Measurements from ENCODE around the gene MRPL48.
"Not testable (repeated sequence)": the region's sequence is repeated elsewhere in the genome, so short reads cannot be mapped to it uniquely, and the experiment has no call there.

MRPL48 gene

GRCh38 chr11:73787643-73788558, at the start of gene MRPL48:
TSS of gene MRPL48 (plus strand) at chr11:73787874. CDS start at chr11:73787972, 98 bp downstream.
- DNase-seq (ENCODE audit: low read depth in 1 of 2, low spot score in 1 of 2) = peak; percentile 73 to 78

GRCh38 chr11:73743045-73743444, 44.6 kb upstream of the MRPL48 start:
- DNase-seq (ENCODE audit: low read depth in 1 of 2, low spot score in 1 of 2) = no peak

- no peak for DNase-seq (ENCODE audit: low read depth in 1 of 2, low spot score in 1 of 2)
Measured at GRCh38 chr11:73746701-73747100, 41.0 kb upstream of the MRPL48 start.

- no peak for DNase-seq (ENCODE audit: low read depth in 1 of 2, low spot score in 1 of 2)
Measured at GRCh38 chr11:73747762-73748161, 39.9 kb upstream of the MRPL48 start.

GRCh38 chr11:73748300-73748699, 39.4 kb upstream of the MRPL48 start:
- DNase-seq (ENCODE audit: low read depth in 1 of 2, low spot score in 1 of 2) = no peak

GRCh38 chr11:73749118-73749517, 38.6 kb upstream of the MRPL48 start:
- DNase-seq (ENCODE audit: low read depth in 1 of 2, low spot score in 1 of 2) = no peak

- DNase-seq (ENCODE audit: low read depth in 1 of 2, low spot score in 1 of 2) = no peak
Measured at GRCh38 chr11:73750228-73750627, 37.4 kb upstream of the MRPL48 start.

DNA sequence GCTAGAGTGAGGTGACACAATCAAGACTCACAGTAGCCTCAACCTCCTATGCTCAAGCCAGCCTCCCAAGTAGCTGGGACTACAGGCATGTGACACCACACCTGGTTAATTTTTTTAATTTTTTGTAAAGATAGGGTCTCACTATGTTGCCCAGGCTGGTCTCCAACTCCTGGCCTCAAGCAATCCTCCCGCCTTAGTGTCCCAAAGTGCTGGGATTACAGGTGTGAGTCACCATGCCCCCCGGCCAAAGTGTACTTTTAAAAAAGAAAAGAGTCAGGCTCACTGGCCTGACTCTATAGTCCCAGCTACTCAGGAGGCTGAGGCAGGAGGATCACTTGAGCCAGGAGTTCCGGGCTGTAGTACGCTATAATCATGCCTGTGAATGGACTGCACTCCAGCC, 36.8 kb upstream of the MRPL48 start:
- not testable (repeated sequence) for DNase-seq (ENCODE audit: low read depth in 1 of 2, low spot score in 1 of 2)

- no peak for DNase-seq (ENCODE audit: low read depth in 1 of 2, low spot score in 1 of 2)
Measured at GRCh38 chr11:73752216-73752867, 35.3 kb upstream of the MRPL48 start.

GRCh38 chr11:73752903-73753302, 34.8 kb upstream of the MRPL48 start:
- no peak for DNase-seq (ENCODE audit: low read depth in 1 of 2, low spot score in 1 of 2)

DNA sequence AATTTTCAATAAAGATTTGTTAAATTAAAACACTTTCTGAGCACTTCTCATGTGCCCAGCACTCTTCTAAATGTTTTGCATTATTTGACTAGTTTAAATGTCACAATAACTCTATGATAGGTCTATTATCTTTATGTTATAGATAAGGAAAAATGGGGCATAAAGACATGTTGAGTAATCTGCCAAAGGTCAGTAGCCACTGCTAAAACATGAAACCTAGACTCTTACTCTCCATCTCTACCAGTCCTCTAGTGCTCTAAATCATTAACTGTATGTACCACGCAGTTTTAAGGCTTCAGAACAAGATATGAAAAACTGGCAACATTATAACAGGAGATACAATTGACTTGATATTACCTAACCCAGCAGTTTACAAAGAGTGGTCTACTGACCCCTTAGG, 33.7 kb upstream of the MRPL48 start:
- DNase-seq (ENCODE audit: low read depth in 1 of 2, low spot score in 1 of 2) = no peak

DNA sequence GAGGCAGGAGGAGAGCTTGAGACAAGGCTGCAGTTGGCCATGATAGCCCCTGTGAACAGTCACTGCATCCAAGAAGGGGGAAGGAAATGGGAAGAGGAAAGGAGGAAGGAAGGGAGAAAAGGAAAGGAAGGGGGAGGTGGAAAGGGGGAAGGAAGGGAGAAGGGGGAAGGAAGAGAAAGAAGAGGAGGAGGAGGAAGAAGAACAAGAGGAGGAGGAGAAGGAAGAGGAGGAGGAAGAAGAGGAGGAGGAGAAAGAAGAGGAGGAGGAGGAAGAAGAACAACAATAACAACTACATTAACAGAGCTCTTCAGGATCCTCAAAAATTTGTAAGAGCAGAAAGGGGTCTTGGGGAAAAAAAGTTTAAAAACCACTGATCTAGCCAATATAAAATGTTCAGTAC, 32.0 kb upstream of the MRPL48 start:
- DNase-seq (ENCODE audit: low read depth in 1 of 2, low spot score in 1 of 2) = no peak

- DNase-seq (ENCODE audit: low read depth in 1 of 2, low spot score in 1 of 2) = no peak
Measured at GRCh38 chr11:73757598-73757997, 30.1 kb upstream of the MRPL48 start.

DNA sequence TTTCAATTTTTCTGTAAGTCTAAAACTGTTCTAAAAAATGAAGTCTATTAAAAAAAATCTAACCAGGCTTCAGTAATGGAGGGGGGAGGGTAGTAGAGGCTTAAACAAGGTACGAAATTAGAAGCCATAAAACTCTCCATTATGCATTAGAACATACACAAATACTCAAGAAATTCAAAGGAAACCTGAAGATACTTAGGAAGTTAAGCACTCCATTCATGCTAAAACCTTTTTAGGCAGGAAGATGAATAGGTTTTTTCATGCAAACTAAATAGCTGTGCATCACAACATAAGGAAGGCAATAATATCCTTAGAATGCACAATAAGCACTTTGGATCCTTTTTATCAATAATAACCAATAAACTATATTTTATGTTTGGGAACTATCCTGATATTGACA, 29.2 kb upstream of the MRPL48 start:
- no peak for DNase-seq (ENCODE audit: low read depth in 1 of 2, low spot score in 1 of 2)

GRCh38 chr11:73759610-73760134, 28.0 kb upstream of the MRPL48 start:
- DNase-seq (ENCODE audit: low read depth in 1 of 2, low spot score in 1 of 2) = no peak

DNA sequence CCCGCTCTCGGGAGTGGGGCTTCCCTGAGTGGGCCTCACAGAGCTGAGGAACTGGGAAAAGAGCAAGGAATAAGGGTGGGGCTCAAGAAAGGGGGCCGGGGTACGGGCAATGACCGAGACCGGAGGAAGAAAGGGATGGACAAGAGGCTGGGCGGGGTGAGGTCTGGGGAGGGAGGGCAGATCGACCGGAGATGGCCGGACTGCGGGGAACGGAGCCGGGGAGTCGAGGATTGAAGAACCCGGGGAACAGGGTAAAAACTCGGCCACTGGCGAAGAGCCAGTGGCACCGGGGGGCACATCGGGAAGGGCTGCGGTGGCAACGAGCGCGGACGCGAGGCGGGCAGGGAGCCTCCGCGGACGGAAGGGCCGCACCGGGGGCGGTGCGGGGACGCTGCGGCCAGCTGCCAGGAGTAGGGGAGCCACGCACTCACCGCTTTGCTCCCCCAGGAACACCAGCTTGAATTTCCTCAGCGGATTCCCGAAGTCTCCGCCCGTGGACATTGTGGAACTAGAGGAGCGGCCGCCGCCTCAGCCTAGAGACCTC, 27.5 kb upstream of the MRPL48 start:
- DNase-seq (ENCODE audit: low read depth in 1 of 2, low spot score in 1 of 2) = no peak

DNA sequence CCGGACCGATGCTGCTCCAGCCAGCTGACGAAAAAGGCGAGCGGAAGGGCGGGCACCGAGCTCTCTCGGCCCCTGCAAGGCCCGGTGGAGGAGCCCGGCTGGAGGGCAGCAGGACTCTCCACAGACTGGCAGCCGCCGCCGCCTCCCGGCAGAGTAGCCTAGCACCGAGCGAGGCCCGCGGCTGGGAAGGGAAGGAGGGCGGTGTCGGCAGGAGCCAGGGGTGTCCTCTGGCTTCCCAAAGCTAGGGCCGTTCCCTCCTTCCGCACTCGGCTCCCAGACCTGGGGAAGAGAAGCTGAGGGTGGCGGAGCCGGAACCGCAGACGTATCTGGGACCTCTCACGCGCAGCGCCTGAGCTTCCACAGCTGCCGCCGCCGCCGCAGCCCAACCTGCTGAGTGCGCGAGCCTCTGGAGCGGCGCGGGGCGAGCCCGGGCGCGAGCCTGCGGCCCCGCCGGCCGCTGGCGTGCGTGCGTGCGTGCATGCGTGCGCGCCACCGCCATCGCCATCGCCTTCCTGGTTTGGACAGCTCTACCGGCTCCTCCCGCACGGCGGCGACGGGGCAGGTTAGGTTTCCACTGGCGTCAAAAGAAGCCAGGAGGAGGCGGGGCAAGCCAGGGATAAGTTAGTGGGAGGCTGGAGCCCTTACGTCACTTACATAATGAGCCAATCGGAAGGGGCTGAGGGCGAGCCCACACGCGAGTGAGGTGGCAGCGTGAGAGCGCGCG, 26.8 kb upstream of the MRPL48 start, which contains the start of gene RAB6A:
RAB6A (minus strand) TSS at position 396 of the 724 bp plus-strand sequence. CDS start 439 bp downstream, outside the sequence.
- peak; percentile 98 to 100 for DNase-seq (ENCODE audit: low read depth in 1 of 2, low spot score in 1 of 2)

DNA sequence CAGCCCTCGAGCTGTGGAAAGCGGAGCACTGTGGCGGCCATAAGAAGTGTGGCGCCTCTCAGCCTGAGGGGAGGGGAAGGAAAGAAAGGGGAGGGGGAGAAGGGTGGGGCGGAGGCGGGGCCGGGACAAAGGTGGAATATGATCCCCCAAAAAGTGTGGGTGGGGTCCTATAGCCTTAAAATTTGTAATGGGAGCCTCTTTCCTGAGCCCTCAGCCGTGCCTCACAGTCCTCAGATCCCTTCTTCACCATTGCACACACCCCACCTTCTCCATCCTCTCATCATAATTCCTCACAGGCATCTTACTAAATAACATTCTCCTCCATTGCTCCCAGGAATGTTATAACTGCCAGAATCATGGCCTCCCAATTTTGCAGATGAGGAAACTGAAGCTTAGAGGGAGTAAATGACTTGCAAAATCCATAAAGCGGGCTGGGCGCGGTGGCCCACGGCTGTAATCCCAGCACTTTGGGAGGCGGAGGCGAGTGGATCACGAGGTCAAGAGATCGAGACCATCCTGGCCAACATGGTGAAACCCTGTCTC, 26.2 kb upstream of the MRPL48 start:
- no peak for DNase-seq (ENCODE audit: low read depth in 1 of 2, low spot score in 1 of 2)

GRCh38 chr11:73762732-73763131, 24.9 kb upstream of the MRPL48 start:
- no peak for DNase-seq (ENCODE audit: low read depth in 1 of 2, low spot score in 1 of 2)

DNA sequence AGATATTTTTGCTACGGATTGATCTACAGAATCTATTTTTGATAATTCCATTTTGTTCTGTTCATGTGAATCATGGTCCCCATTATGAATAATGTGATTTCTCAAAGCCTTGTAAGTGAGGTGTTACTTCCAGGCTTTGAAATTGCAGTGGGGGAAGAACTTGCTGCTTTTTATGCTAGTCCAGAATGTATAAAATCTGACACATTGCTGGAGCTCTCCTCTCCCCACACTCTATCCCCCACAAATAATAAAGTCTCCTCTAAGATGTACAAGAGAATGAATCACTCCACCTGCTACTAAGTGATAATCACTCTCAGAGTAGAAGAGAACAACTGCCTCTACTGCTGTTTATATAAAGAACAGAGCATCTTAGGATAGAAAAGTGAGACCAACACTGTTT, 20.9 kb upstream of the MRPL48 start:
- DNase-seq (ENCODE audit: low read depth in 1 of 2, low spot score in 1 of 2) = no peak

- not testable (repeated sequence) for DNase-seq (ENCODE audit: low read depth in 1 of 2, low spot score in 1 of 2)
Measured at GRCh38 chr11:73770811-73771210, 16.9 kb upstream of the MRPL48 start.

Measured in activated T-helper 1 cell treated with anti-CD3 and anti-CD28 coated beads, Interleukin-2, amount 50 U/mL, for 16 hours (primary cell).